A673 (cell line): ENCODE data around the gene PWWP2B. TPM values are rescaled to one million over a fixed set of nuclear protein-coding genes. Genes with fewer than 3 reads are reported as not detected.

Experiments used
- BruUV-seq: library from RNA; stranded (reverse); fragments of 400-500 nt; replicated peaks from 2 replicates; lab custom pipeline; 2021; lab: Mats Ljungman, UMichigan
- CTCF ChIA-PET: fragments of 300-600 bp; sonication (Branson Sonifier 250); formaldehyde crosslinking; loops from one replicate; lab custom pipeline; 2022; ENCODE audit warnings: antibody characterized with exemption; lab: Charles Lee
- POLR2A ChIA-PET: fragments of 300-600 bp; sonication (Branson Sonifier 250); formaldehyde crosslinking; loops from one replicate; lab custom pipeline; 2022; ENCODE audit warnings: antibody characterized with exemption; ENCODE audit not compliant: low non-redundant PET; lab: Charles Lee
- DNase-seq: peaks from one replicate; pipeline ENCODE4 v3.0.0-alpha.2; 2015; ENCODE audit warnings: low spot score
- H3K27ac ChIP-seq: fragments of 200-600 bp; sonication (generic); 2 replicates; pipeline ENCODE4 v1.5.1; 2016; ENCODE audit warnings: mixed run types, low read depth, mild to moderate bottlenecking, mixed read lengths, antibody characterized with exemption, low read length; ENCODE audit not compliant: poor library complexity, severe bottlenecking
- H3K27me3 ChIP-seq: fragments of 200-600 bp; sonication (generic); replicated peaks from 2 replicates; pipeline ENCODE4 v1.6.1; 2017; ENCODE audit warnings: mixed run types, low read depth, mild to moderate bottlenecking, mixed read lengths, antibody characterized with exemption, low read length; ENCODE audit not compliant: insufficient read depth, poor library complexity
- H3K36me3 ChIP-seq: fragments of 200-600 bp; sonication (generic); 2 replicates; pipeline ENCODE4 v1.6.1; 2016; ENCODE audit warnings: mixed run types, mild to moderate bottlenecking, mixed read lengths, antibody characterized with exemption, low read length; ENCODE audit not compliant: insufficient read depth, poor library complexity, severe bottlenecking
- H3K4me1 ChIP-seq: fragments of 200-600 bp; sonication (generic); 2 replicates; pipeline ENCODE4 v1.6.1; 2017; ENCODE audit warnings: mixed run types, mild to moderate bottlenecking, mixed read lengths, antibody characterized with exemption, low read length; ENCODE audit not compliant: insufficient read depth, poor library complexity, severe bottlenecking
- H3K4me3 ChIP-seq: fragments of 200-600 bp; sonication (generic); 2 replicates; pipeline ENCODE4 v1.5.1; 2016; ENCODE audit warnings: low read depth, mixed run types, mild to moderate bottlenecking, mixed read lengths, low read length; ENCODE audit not compliant: poor library complexity, severe bottlenecking
- H3K9me3 ChIP-seq: fragments of 200-600 bp; sonication (generic); 2 replicates; pipeline ENCODE4 v1.6.1; 2016; ENCODE audit warnings: mixed run types, low read depth, mild to moderate bottlenecking, mixed read lengths, antibody characterized with exemption, low read length; ENCODE audit not compliant: poor library complexity, severe bottlenecking
- CTCF ChIP-seq: fragments of 300-800, 200-600 bp; sonication (generic); conservative IDR thresholded peaks from 2 replicates; pipeline ENCODE4 v1.5.1; 2017; ENCODE audit warnings: low read depth, mild to moderate bottlenecking, antibody characterized with exemption, low read length, moderate library complexity, mixed read lengths
- EZH2 ChIP-seq: fragments of 200-600 bp; sonication (generic); IDR thresholded peaks from 2 replicates; pipeline ENCODE4 v1.6.1; 2017; ENCODE audit warnings: borderline replicate concordance, low read depth, mild to moderate bottlenecking, mixed read lengths, antibody characterized with exemption, low read length; ENCODE audit not compliant: poor library complexity, severe bottlenecking
- intact Hi-C: fragments of 100-400 bp; cut with micrococcal nuclease; formaldehyde crosslinking; loops from one replicate; pipeline ENCODE4 v1.10.0; 2022; ENCODE audit not compliant: unreplicated experiment
- total RNA-seq: library from RNA; stranded (reverse); gene quantifications from 2 replicates; pipeline ENCODE4 v1.2.3, GENCODE V29; 2021

Gene PWWP2B
- total RNA-seq, 1 experiment from 2014 or later = 18.6 TPM

DNA sequence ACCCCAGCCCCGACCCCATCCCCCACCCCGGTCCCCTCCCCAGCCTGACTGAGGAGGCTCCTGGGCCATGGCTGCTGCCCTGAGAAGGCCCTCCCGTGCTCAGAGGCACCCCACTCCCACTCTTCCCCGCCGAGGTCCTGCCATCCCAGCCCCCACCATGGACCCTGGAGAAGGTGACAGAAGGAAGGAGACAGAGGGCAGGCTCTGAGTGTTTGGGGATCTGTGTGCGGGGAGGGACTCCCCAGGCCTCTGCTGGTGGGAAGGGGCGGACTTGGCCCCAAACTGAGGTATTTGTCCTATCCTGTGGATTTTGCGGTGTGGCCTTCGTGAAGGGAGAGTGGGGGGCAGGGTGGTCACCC, 53.4 kb downstream of the PWWP2B start:
- ChIA-PET CTCF (no interaction called here), POLR2A (no interaction called here)
- Histone ChIP-seq H3K9me3 (no peaks in the 10 kb centered on the region), H3K4me1 (peaks cover 44% of the 10 kb centered on the region), H3K4me3 (no peak overlapping the region), H3K36me3 (no peaks in the 10 kb centered on the region), H3K27me3 (no peaks in the 10 kb centered on the region), H3K27ac (peak overlapping the region; percentile 23)
- DNase-seq = no peak
- no TSS peak for BruUV-seq
- intact Hi-C loops = no loop called here
- TF ChIP-seq CTCF = no peak
- TF ChIP-seq EZH2 = no peak

GRCh38 chr10:132450825-132451505, 54.0 kb downstream of the PWWP2B start:
- CTCF ChIA-PET = no interaction called here
- POLR2A ChIA-PET = no interaction called here
- TF ChIP-seq EZH2 (no peak), CTCF (no peak)
- no peaks in the 10 kb centered on the region for H3K36me3 ChIP-seq
- BruUV-seq = no TSS peak
- no peaks in the 10 kb centered on the region for H3K9me3 ChIP-seq
- no peaks in the 10 kb centered on the region for H3K27me3 ChIP-seq
- intact Hi-C loops = no loop called here
- H3K27ac ChIP-seq = peak overlapping the region; percentile 23
- peaks cover 38% of the 10 kb centered on the region for H3K4me1 ChIP-seq
- no peak overlapping the region for H3K4me3 ChIP-seq
- no peak for DNase-seq

GRCh38 chr10:132451506-132452215, 54.7 kb downstream of the PWWP2B start:
- BruUV-seq = no TSS peak
- H3K27me3 ChIP-seq = no peaks in the 10 kb centered on the region

More at GRCh38 chr10:132451506-132452215, 54.7 kb downstream of the PWWP2B start:
- Histone ChIP-seq H3K9me3 (no peaks in the 10 kb centered on the region), H3K4me3 (no peak overlapping the region), H3K36me3 (no peaks in the 10 kb centered on the region), H3K27ac (no peak overlapping the region), H3K4me1 (peaks cover 31% of the 10 kb centered on the region)
- intact Hi-C loops = loop anchor here (2.0 kb wide), 1 partner anchor 63 kb away; no protein-coding TSS in a partner anchor
- DNase-seq = no peak
- POLR2A ChIA-PET = no interaction called here
- TF ChIP-seq EZH2 = no peak
- no peak for TF ChIP-seq CTCF
- CTCF ChIA-PET = interaction anchor here (1.2 kb wide), 1 partner anchor 8 kb away, joined by 3 read pairs; no protein-coding TSS in a partner anchor
